DOHH2 (cell line): ENCODE results near the gene MAP3K4.

Experiments
- H3F3A ChIP-seq: fragments of 200-600 bp; sonication (generic), shearing (Covaris generic); 2 replicates; pipeline ENCODE4 v1.6.0; 2016; ENCODE audit warnings: antibody characterized with exemption, mild to moderate bottlenecking; ENCODE audit not compliant: control insufficient read depth, insufficient read depth
- H3K27ac ChIP-seq: fragments of 200-600 bp; sonication (generic); 2 replicates; pipeline ENCODE4 v1.5.1; 2014; ENCODE audit warnings: low read depth, mild to moderate bottlenecking, low read length, moderate library complexity
- H3K27me3 ChIP-seq: fragments of 200-600 bp; sonication (generic); 2 replicates; pipeline ENCODE4 v1.6.1; 2014; ENCODE audit warnings: mild to moderate bottlenecking, low read length, mixed read lengths; ENCODE audit not compliant: control insufficient read depth
- H3K36me3 ChIP-seq: fragments of 200-600 bp; sonication (generic); 2 replicates; pipeline ENCODE4 v1.6.1; 2014; ENCODE audit warnings: mild to moderate bottlenecking, low read length, moderate library complexity, mixed read lengths; ENCODE audit not compliant: control insufficient read depth
- H3K4me1 ChIP-seq: fragments of 200-600 bp; sonication (generic); 2 replicates; pipeline ENCODE4 v1.6.1; 2014; ENCODE audit warnings: mild to moderate bottlenecking, low read length, mixed read lengths; ENCODE audit not compliant: control insufficient read depth
- H3K4me2 ChIP-seq: fragments of 200-600 bp; sonication (generic); 2 replicates; pipeline ENCODE4 v1.6.0; 2014; ENCODE audit warnings: mild to moderate bottlenecking, low read length, moderate library complexity
- H3K4me3 ChIP-seq: fragments of 200-600 bp; sonication (generic); 2 replicates; pipeline ENCODE4 v1.5.1; 2014; ENCODE audit warnings: mild to moderate bottlenecking, low read length, mixed read lengths
- H3K79me2 ChIP-seq: fragments of 200-600 bp; sonication (generic); 2 replicates; pipeline ENCODE4 v1.6.1; 2014; ENCODE audit warnings: mild to moderate bottlenecking, low read length, mixed read lengths; ENCODE audit not compliant: control insufficient read depth
- H3K9me2 ChIP-seq: fragments of 200-600 bp; sonication (generic); replicated peaks from 2 replicates; pipeline ENCODE4 v1.6.1; 2014; ENCODE audit warnings: mild to moderate bottlenecking, low read length, mixed read lengths; ENCODE audit not compliant: control insufficient read depth
- H3K9me3 ChIP-seq: fragments of 200-600 bp; sonication (generic); 2 replicates; pipeline ENCODE4 v1.6.1; 2014; ENCODE audit warnings: antibody characterized with exemption, low read length, mixed read lengths; ENCODE audit not compliant: control insufficient read depth, insufficient read depth
- H4K20me1 ChIP-seq: fragments of 200-600 bp; sonication (generic); 2 replicates; pipeline ENCODE4 v1.6.0; 2014; ENCODE audit warnings: low read depth, mild to moderate bottlenecking, antibody characterized with exemption, low read length, moderate library complexity; ENCODE audit not compliant: control insufficient read depth, insufficient read depth
- EZH2phosphoT487 ChIP-seq: fragments of 200-600 bp; sonication (generic); IDR thresholded peaks from 2 replicates; pipeline ENCODE4 v1.6.1; 2017; ENCODE audit warnings: borderline replicate concordance, mild to moderate bottlenecking, antibody characterized with exemption, low read length, moderate library complexity, mixed read lengths
- TF ChIP-seq, protein P1 (sequence below): fragments of 200-600 bp; sonication (generic); IDR thresholded peaks from one replicate; pipeline ENCODE4 v1.5.1; 2014; ENCODE audit warnings: antibody characterized with exemption, mild to moderate bottlenecking, low read depth, low read length; ENCODE audit not compliant: poor library complexity, severe bottlenecking

Gene MAP3K4

DNA sequence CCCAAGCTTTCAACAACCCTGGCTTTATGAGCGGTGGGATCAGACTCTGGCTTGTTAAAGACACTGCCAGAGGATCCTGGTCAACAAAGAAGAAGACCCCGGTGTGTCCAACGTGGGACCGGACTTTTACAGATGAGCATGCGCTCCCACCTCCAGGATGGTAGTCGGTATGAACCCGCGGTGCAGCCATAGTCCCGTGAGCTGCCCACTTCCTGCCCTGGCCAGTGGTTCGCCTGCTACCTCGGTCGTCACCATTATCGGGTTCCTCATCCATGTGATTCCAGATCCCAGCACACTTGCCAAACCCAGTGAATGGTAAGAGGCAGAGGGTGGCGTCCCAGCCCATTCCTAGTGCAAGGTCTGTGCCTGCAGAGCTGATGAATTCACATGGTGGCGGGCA lies 169.6 kb downstream of the MAP3K4 start:
- Histone ChIP-seq H3K79me2 (no peaks in the 10 kb centered on the region), H4K20me1 (no peaks in the 10 kb centered on the region), H3K9me3 (no peaks in the 10 kb centered on the region), H3K9me2 (no peaks in the 10 kb centered on the region), H3K27ac (no peak overlapping the region), H3K4me2 (no peak overlapping the region), H3K36me3 (no peaks in the 10 kb centered on the region), H3K27me3 (no peaks in the 10 kb centered on the region), H3K4me1 (no peaks in the 10 kb centered on the region), H3K4me3 (no peak overlapping the region), H3F3A (no peaks in the 10 kb centered on the region)
- TF ChIP-seq, protein P1, sequence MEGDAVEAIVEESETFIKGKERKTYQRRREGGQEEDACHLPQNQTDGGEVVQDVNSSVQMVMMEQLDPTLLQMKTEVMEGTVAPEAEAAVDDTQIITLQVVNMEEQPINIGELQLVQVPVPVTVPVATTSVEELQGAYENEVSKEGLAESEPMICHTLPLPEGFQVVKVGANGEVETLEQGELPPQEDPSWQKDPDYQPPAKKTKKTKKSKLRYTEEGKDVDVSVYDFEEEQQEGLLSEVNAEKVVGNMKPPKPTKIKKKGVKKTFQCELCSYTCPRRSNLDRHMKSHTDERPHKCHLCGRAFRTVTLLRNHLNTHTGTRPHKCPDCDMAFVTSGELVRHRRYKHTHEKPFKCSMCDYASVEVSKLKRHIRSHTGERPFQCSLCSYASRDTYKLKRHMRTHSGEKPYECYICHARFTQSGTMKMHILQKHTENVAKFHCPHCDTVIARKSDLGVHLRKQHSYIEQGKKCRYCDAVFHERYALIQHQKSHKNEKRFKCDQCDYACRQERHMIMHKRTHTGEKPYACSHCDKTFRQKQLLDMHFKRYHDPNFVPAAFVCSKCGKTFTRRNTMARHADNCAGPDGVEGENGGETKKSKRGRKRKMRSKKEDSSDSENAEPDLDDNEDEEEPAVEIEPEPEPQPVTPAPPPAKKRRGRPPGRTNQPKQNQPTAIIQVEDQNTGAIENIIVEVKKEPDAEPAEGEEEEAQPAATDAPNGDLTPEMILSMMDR, result no peak
- TF ChIP-seq EZH2phosphoT487, result no peak

DNA sequence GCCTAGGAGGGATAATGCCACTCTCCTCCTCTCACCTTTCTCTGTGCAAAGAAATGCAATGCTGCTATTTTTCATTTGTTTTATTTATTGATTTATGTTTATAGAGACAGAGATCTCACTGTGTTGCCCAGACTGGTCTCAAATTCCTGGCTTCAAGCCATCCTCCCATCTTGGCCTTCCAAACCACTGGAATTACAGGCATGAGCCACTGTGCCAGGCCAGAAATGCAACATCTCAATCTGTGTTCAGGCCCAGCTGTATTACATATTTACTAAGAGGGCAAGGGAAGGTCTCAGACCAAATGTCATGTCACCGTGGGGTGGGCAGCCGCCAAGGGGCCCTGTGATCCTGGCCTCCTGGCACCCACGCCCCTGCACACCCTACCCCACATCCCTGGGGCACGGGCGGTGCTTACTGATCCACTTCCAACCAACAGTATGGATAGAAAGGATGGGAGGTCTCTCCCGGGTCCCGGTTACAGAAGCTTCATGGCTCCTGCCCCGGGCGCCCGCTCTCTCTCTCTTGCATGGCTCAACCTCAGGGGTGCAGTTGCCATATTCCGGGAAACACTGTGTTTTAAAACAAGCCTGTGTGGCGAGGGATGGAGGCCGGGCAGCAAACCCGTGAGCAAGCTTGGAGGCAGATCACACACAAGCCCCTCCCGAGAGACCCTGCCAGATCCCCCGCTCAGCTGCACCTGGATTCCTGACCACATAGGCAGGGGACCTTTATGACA lies 170.5 kb downstream of the MAP3K4 start:
- no peaks in the 10 kb centered on the region for H3K9me3 ChIP-seq
- no peaks in the 10 kb centered on the region for H3K4me1 ChIP-seq
- H3K27me3 ChIP-seq, result no peaks in the 10 kb centered on the region
- H3K4me2 ChIP-seq, result no peak overlapping the region
- TF ChIP-seq EZH2phosphoT487, result no peak
- H3K36me3 ChIP-seq, result no peaks in the 10 kb centered on the region
- H3K27ac ChIP-seq, result no peak overlapping the region
- no peaks in the 10 kb centered on the region for H3F3A ChIP-seq
- no peaks in the 10 kb centered on the region for H4K20me1 ChIP-seq
- H3K9me2 ChIP-seq, result no peaks in the 10 kb centered on the region
- no peak overlapping the region for H3K4me3 ChIP-seq
- H3K79me2 ChIP-seq, result no peaks in the 10 kb centered on the region

DNA sequence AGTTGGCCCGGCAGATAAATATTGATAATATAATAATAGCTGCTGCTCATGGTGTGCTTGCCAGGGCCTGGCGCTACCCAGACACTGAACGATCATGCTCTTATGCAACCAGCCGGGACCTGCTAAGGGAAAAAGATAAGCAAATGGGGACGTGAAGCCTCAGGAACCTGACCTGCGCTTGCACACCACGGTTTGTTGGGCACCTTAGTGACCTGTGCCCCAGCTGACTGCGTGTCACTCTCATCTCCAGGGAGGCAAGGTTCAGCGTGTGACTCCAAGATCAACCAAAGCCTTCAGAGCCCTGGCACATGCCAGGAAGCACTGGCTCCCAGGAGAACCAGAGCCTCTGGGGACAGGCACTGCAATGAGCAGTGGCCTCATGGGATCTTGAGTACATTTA lies 171.2 kb downstream of the MAP3K4 start:
- no peaks in the 10 kb centered on the region for H3K9me3 ChIP-seq
- H3K36me3 ChIP-seq, result no peaks in the 10 kb centered on the region
- TF ChIP-seq, protein P1, result no peak
- TF ChIP-seq EZH2phosphoT487, result no peak
- no peaks in the 10 kb centered on the region for H3K4me1 ChIP-seq
- H4K20me1 ChIP-seq, result no peaks in the 10 kb centered on the region
- no peaks in the 10 kb centered on the region for H3K79me2 ChIP-seq
- no peaks in the 10 kb centered on the region for H3K27me3 ChIP-seq
- H3K9me2 ChIP-seq, result no peaks in the 10 kb centered on the region
- no peaks in the 10 kb centered on the region for H3F3A ChIP-seq
- no peak overlapping the region for H3K27ac ChIP-seq
- H3K4me2 ChIP-seq, result no peak overlapping the region
- no peak overlapping the region for H3K4me3 ChIP-seq

DNA sequence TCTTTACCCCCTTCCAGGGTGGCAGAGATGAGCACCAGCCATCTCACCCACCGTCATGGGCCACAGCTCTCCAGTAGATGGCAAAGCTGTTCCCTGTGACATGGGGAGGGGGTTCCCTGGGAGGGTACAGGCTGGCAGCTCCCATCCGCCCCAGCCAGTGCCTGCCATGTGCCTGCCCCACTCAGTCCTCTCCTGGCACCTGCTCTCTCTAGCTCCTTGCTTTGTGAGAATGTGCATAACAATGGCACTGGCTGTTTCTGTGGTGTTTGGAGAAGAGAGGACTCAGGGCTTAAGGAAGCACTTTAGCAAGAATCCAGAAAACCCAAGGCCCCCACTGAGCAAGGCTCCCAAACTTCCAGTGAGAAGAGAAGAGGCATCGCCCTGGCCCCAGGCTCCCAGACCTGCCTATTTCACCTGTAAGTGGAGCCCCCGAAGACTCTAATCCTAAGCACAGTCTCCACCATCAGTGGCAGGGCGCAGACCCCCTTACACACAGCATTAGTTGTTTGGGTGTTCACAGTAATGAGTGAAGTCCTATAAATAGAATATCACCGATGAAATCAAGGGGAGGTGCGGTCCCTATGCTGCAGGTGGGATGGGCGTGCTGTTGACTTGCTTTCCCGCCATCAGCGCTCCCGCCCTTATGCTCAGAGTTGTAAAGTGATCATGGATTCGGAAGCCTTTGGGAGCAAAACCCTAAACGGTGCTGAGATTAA lies 172.1 kb downstream of the MAP3K4 start:
- TF ChIP-seq, protein P1, result no peak
- TF ChIP-seq EZH2phosphoT487, result no peak
- H4K20me1 ChIP-seq, result no peaks in the 10 kb centered on the region
- H3K9me3 ChIP-seq, result no peaks in the 10 kb centered on the region
- no peaks in the 10 kb centered on the region for H3K79me2 ChIP-seq
- H3K9me2 ChIP-seq, result no peaks in the 10 kb centered on the region
- no peaks in the 10 kb centered on the region for H3K27me3 ChIP-seq
- H3K36me3 ChIP-seq, result no peaks in the 10 kb centered on the region
- no peak overlapping the region for H3K4me2 ChIP-seq
- H3K27ac ChIP-seq, result no peak overlapping the region
- no peak overlapping the region for H3K4me3 ChIP-seq
- no peaks in the 10 kb centered on the region for H3F3A ChIP-seq
- H3K4me1 ChIP-seq, result peaks cover 8% of the 10 kb centered on the region
